Muscle layer of duodenum (tissue), 2 donors: ENCODE results near the gene RNF175.

Source experiments
- H3K27ac ChIP-seq: one replicate; pipeline ENCODE4 v1.7.0; 2013; ENCODE audit warnings: mild to moderate bottlenecking, low read length
- H3K27me3 ChIP-seq: one replicate; pipeline ENCODE4 v1.7.0; 2013; ENCODE audit warnings: low read depth, mild to moderate bottlenecking, control low read depth, low read length
- H3K36me3 ChIP-seq, 2 donors: one replicate each; pipeline ENCODE4 v1.7.0; 2013; ENCODE audit warnings: low read length in 2 of 2, control low read depth in 1 of 2, mild to moderate bottlenecking in 1 of 2; ENCODE audit not compliant: insufficient read depth in 2 of 2, control insufficient read depth in 1 of 2
- H3K4me1 ChIP-seq, 2 donors: one replicate each; pipeline ENCODE4 v1.7.0; 2013; ENCODE audit warnings: low read length in 2 of 2, mild to moderate bottlenecking in 2 of 2, control low read depth in 1 of 2, moderate library complexity in 1 of 2; ENCODE audit not compliant: insufficient read depth in 2 of 2, control insufficient read depth in 1 of 2
- H3K4me3 ChIP-seq, 2 donors: one replicate each; pipeline ENCODE4 v1.7.0; 2013; ENCODE audit warnings: low read length in 2 of 2, low read depth in 1 of 2, mild to moderate bottlenecking in 1 of 2
- H3K9me3 ChIP-seq, 2 donors: one replicate each; pipeline ENCODE4 v1.7.0; 2013; ENCODE audit warnings: low read length in 2 of 2, control low read depth in 1 of 2, mild to moderate bottlenecking in 1 of 2; ENCODE audit not compliant: control insufficient read depth in 1 of 2
- donor health status: healthy.

RNF175 gene

DNA sequence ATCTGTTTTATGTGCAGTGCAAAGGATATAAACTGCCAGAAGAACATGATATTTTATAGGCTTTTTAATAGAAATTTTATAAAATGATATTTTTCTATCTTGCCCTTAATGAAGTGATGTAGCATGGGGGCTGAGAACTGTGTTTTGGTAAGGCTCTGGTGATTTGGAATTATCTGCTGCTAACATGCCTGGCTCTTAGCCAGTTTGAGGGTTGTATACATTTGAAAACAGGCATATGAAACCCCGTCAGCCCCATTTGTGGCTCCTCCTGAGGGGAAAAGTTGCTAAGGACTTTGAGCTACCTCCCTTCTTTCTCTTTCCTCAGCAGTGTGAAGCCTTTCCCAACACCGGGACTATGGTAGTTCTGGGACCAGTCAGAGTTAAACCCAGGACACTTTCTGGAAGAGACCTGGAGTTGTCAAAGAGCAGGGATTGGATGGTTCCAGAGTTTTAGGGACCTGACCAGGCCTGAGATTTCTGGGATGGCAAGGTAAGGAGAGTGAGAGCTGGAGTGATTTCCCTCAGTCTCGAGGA lies 24.4 kb upstream of the RNF175 start:
- peaks cover 22% of the 10 kb centered on the region for H3K27me3 ChIP-seq
- H3K4me3 ChIP-seq, result no peak overlapping the region
- H3K4me1 ChIP-seq, result peaks cover 0 to 12% of the 10 kb centered on the region in 2 donors
- no peaks in the 10 kb centered on the region for H3K9me3 ChIP-seq
- no peaks in the 10 kb centered on the region for H3K36me3 ChIP-seq
- H3K27ac ChIP-seq, result no peak overlapping the region

DNA sequence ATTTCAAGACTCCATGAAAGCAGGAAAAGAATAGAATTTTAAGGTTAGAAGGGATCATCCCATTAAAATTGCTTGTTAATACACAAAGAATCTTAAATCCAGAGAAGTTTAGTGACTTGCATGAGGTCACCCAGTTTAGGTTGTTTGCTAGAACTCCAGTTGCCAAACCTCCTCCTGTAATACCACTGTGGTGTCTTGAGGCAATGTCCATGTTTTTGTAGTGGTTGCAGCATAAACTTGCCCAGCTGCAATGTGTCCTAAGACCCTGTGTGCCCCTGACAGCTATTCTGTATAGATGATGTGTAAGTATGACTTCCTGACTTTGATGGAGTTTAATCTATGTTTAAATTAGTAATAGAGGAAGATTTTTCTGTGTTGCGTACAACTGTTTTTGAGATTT lies 22.8 kb upstream of the RNF175 start:
- no peaks in the 10 kb centered on the region for H3K36me3 ChIP-seq
- H3K27ac ChIP-seq, result no peak overlapping the region
- H3K4me3 ChIP-seq, result no peak overlapping the region
- peaks cover 5% of the 10 kb centered on the region for H3K27me3 ChIP-seq
- no peaks in the 10 kb centered on the region for H3K9me3 ChIP-seq
- H3K4me1 ChIP-seq, result no peaks in the 10 kb centered on the region

GRCh38 chr4:153781717-153782416 lies 22.0 kb upstream of the RNF175 start:
- H3K27me3 ChIP-seq, result no peaks in the 10 kb centered on the region
- H3K4me1 ChIP-seq, result no peaks in the 10 kb centered on the region
- H3K4me3 ChIP-seq, result no peak overlapping the region
- no peak overlapping the region for H3K27ac ChIP-seq
- no peaks in the 10 kb centered on the region for H3K9me3 ChIP-seq
- no peaks in the 10 kb centered on the region for H3K36me3 ChIP-seq

DNA sequence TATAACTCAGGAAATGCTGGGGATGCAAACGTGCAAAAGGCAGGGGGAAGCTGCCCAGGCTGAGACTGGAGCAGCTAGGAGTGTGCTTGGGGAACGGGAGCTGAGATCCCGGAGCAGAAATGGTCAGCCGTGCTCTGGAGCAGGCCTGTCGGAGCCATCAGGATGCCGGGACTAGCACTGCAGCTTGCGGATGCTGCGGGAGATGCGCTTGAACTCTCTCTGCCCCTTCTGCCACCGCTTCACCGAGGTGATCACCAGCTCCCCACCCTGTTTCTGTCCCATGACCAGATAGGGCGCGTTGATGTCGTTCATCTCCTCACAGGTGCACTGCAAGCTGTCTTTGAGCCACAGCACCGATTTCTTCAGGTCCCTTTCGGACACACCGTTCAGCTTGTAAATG lies 21.5 kb upstream of the RNF175 start:
- Histone ChIP-seq H3K4me1 (no peaks in the 10 kb centered on the region), H3K9me3 (no peaks in the 10 kb centered on the region), H3K36me3 (no peaks in the 10 kb centered on the region), H3K27me3 (no peaks in the 10 kb centered on the region), H3K27ac (no peak overlapping the region), H3K4me3 (no peak overlapping the region)

GRCh38 chr4:153780876-153781275 lies 21.1 kb upstream of the RNF175 start:
- Histone ChIP-seq H3K36me3 (no peaks in the 10 kb centered on the region), H3K4me1 (no peaks in the 10 kb centered on the region), H3K27ac (no peak overlapping the region), H3K4me3 (no peak overlapping the region), H3K9me3 (no peaks in the 10 kb centered on the region), H3K27me3 (no peaks in the 10 kb centered on the region)

- no peaks in the 10 kb centered on the region for H3K4me1 ChIP-seq
- H3K36me3 ChIP-seq, result no peaks in the 10 kb centered on the region
- no peaks in the 10 kb centered on the region for H3K27me3 ChIP-seq
- no peak overlapping the region for H3K4me3 ChIP-seq
- H3K27ac ChIP-seq, result no peak overlapping the region
- H3K9me3 ChIP-seq, result no peaks in the 10 kb centered on the region
Measured at GRCh38 chr4:153780221-153780620, 20.4 kb upstream of the RNF175 start.

GRCh38 chr4:153778383-153778782 lies 18.6 kb upstream of the RNF175 start:
- Histone ChIP-seq H3K27me3 (no peaks in the 10 kb centered on the region), H3K36me3 (no peaks in the 10 kb centered on the region), H3K27ac (no peak overlapping the region), H3K4me3 (no peak overlapping the region), H3K9me3 (no peaks in the 10 kb centered on the region), H3K4me1 (no peaks in the 10 kb centered on the region)

GRCh38 chr4:153777421-153777820 lies 17.6 kb upstream of the RNF175 start:
- Histone ChIP-seq H3K27me3 (no peaks in the 10 kb centered on the region), H3K9me3 (no peaks in the 10 kb centered on the region), H3K4me3 (no peak overlapping the region), H3K4me1 (no peaks in the 10 kb centered on the region), H3K36me3 (no peaks in the 10 kb centered on the region), H3K27ac (no peak overlapping the region)

GRCh38 chr4:153776601-153777000 lies 16.8 kb upstream of the RNF175 start:
- no peaks in the 10 kb centered on the region for H3K4me1 ChIP-seq
- H3K4me3 ChIP-seq, result no peak overlapping the region
- H3K9me3 ChIP-seq, result no peaks in the 10 kb centered on the region
- H3K27ac ChIP-seq, result no peak overlapping the region
- no peaks in the 10 kb centered on the region for H3K36me3 ChIP-seq
- no peaks in the 10 kb centered on the region for H3K27me3 ChIP-seq

- Histone ChIP-seq H3K27ac (no peak overlapping the region), H3K9me3 (no peaks in the 10 kb centered on the region), H3K4me1 (no peaks in the 10 kb centered on the region), H3K4me3 (no peak overlapping the region), H3K27me3 (no peaks in the 10 kb centered on the region), H3K36me3 (no peaks in the 10 kb centered on the region)
Measured at GRCh38 chr4:153773236-153773690, 13.4 kb upstream of the RNF175 start.

- H3K27ac ChIP-seq, result no peak overlapping the region
- no peaks in the 10 kb centered on the region for H3K4me1 ChIP-seq
- H3K27me3 ChIP-seq, result no peaks in the 10 kb centered on the region
- no peak overlapping the region for H3K4me3 ChIP-seq
- no peaks in the 10 kb centered on the region for H3K36me3 ChIP-seq
- H3K9me3 ChIP-seq, result no peaks in the 10 kb centered on the region
Measured at GRCh38 chr4:153771046-153771445, 11.2 kb upstream of the RNF175 start.

- Histone ChIP-seq H3K4me3 (no peak overlapping the region), H3K9me3 (no peaks in the 10 kb centered on the region), H3K27ac (no peak overlapping the region), H3K36me3 (no peaks in the 10 kb centered on the region), H3K27me3 (no peaks in the 10 kb centered on the region), H3K4me1 (no peaks in the 10 kb centered on the region)
Measured at GRCh38 chr4:153766758-153767157, 6.9 kb upstream of the RNF175 start.
